LNCAP (cell line): ENCODE measurements around the gene CEP78.

ENCODE experiments used
- TF ChIP-seq, protein P1 (sequence below): fragments of 450-650 bp; IDR thresholded peaks from 2 replicates; pipeline ENCODE4 v1.5.1; 2017; ENCODE audit warnings: mild to moderate bottlenecking

Gene CEP78

DNA sequence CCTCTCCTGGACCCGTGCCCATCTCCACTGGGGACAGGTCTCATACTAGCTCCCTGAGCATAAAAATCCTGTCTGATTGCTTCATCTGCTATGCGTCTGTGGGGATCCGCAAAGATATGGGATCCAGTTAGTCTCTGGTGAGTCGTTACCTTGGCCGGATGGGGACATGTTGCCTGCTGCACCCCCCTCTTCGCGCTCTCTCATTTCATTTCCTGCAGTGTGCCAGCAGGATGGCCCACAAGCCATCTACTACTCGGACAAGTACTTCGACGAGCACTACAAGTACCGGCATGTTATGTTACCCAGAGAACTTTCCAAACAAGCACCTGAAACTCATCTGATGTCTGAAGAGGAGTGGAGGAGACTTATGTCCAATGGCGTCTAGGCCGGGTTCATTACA, 17.0 kb upstream of the CEP78 start:
- TF ChIP-seq, protein P1, sequence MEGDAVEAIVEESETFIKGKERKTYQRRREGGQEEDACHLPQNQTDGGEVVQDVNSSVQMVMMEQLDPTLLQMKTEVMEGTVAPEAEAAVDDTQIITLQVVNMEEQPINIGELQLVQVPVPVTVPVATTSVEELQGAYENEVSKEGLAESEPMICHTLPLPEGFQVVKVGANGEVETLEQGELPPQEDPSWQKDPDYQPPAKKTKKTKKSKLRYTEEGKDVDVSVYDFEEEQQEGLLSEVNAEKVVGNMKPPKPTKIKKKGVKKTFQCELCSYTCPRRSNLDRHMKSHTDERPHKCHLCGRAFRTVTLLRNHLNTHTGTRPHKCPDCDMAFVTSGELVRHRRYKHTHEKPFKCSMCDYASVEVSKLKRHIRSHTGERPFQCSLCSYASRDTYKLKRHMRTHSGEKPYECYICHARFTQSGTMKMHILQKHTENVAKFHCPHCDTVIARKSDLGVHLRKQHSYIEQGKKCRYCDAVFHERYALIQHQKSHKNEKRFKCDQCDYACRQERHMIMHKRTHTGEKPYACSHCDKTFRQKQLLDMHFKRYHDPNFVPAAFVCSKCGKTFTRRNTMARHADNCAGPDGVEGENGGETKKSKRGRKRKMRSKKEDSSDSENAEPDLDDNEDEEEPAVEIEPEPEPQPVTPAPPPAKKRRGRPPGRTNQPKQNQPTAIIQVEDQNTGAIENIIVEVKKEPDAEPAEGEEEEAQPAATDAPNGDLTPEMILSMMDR: no peak

DNA sequence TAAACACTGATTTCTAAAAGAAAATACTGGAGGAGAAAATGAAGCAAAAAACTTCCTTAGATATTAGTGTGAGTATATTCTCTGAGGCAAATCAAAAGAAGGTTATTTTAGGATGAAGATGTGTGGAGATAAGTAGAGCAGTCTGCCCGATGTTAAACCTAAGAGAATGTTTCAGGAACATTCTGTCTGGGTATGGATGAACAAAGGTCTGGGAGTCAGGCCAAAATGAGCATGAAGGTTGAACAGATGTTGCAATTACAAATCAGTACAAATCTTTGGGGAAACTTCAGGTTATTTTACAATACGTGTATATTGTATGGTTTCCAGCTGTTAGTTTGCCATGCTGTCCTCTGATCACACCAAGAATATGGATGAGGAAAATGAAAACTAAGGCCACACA, 14.4 kb upstream of the CEP78 start:
- TF ChIP-seq, protein P1: no peak

DNA sequence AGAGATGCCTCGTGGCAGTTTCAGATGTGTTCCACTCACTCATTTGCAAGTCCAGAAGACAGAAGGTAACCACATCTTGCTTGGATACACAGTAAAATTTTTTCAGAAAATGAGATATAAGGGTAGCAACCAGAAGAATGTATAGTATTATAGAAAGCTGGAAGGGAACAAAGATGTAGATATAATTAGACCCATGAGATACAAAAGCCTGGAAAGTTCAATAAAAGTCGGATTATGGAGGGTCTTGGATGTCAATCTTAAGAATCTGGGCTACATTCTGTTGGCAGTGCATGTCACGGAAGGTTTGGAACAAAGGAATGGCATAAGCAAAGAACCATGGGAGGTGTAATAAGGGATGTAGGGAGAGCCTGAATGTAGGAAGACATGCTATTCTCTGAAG, 5.1 kb upstream of the CEP78 start:
- TF ChIP-seq, protein P1: no peak

DNA sequence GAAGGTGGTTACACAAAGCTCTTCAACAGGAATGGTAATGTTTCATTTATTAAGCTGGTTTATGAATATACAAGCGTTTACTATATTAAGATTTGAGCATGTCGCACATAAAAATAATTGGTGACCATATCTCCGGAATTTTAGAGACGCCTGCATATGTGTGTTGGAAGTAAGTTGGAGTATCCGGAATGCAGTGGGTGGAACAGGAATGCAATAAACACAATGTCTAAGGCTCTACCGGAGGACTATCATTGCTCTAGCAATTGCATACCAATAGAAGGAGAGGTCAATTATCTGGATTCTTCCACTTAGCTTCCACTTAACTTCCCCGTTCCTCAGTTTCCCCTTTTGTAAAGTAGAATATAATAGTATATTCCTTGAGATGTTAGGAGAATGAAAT, 1.1 kb upstream of the CEP78 start:
- TF ChIP-seq, protein P1: no peak

DNA sequence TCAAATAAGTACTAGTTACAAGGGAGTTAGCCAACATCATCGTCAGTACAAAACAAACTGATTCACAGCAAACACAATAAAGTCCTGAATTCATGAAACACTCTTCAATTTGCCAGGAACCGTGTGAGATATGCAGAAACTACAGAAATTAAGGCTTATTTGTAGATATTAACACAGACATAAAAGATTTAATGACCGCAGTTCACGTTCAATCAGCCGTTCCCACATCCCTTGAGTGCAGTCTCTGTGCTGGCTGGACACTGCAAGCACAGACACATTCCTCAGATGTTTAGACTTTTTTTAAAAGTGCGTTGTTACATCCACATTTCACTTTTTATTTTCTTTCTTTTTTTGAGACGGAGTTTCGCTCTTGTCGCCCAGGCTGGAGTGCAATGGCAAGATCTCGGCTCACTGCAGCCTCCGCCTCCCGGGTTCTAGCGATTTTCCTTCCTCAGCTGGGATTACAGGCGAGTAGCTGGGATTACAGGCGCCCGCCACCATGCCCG, 566 bp upstream of the CEP78 start:
- TF ChIP-seq, protein P1: no peak

DNA sequence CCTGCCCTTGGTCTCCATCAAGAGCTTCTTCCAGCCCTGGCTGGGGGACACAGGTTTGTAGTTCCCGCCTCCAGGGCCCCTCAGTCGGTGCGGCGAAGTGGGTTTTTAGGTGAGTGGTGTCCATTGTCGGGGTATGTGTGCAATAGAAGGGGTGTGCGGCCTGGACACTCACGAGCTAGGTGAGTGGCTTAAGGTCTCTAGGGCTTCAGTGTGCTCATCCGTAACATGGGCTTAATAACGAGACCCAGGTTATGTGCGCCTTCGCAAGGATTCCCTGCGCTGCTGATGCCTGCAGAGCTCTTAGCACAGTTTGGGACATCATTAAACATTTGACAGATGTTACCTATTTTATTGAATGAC, 656 bp downstream of the CEP78 start:
- TF ChIP-seq, protein P1: no peak

DNA sequence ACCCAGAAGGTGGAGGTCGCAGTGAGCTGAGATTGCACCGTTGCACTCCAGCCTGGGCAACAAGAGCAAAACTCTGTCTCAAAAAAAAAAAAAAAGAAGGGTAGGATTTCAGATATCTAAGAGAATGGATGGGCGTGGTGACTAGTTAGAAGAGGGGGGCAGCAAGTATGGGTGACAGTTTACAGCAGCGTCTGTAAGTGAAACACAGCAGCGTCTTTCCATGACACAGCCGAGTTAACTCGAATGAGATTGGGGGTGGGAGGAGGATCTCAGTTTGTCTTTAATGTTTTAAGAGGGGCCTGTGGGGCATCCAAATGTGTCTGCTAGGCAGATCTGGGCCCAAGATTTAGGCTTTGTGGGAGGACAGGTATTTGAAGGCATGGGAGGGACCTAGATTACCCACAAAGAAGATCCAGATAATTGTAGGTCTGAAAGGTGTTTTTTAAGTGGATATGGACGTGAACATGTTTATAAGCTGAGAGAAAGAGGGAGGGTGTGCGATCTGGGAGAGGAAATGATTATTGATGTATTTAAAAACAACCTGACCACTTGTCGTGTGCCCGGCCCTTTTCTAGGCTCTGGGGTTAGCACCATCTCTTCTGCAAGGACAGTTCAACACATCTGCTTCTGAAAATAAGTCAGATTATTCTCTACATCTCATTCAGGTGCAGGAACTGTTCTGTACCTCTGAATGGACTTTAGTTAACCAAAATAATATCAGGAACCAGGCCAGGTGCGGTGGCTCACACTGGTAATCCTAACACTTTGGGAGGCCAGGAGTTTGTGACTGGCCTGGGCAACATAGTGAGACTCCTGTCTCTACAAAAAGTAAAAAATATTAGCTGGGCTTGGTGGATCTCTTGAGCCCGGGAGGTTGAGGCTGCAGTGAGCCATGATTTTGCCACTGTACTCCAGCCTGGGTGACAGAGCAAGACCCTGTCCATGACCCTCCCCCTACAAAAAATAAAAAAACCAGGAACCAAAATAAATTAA, 2.5 kb downstream of the CEP78 start:
- TF ChIP-seq, protein P1: no peak
